Stimulated activated CD4-positive, alpha-beta T cell treated with anti-CD3 and anti-CD28 coated beads, Interleukin-15, amount 100 ng/mL, for 1 hour (primary cell): ENCODE results near the gene PRR5.
"Not testable (repeated sequence)": the region's sequence is repeated elsewhere in the genome, so short reads cannot be mapped to it uniquely, and the experiment has no call there.

Experiments
- DNase-seq, 2 donors: peaks; one replicate each; pipeline ENCODE4 v3.0.0-alpha.2; 2020; ENCODE audit warnings: low read depth in 1 of 2, low spot score in 1 of 2

Gene PRR5

GRCh38 chr22:44733426-44734106, 31.6 kb downstream of the PRR5 start:
- DNase-seq, result no peak

GRCh38 chr22:44734278-44734677, 32.3 kb downstream of the PRR5 start:
- DNase-seq, result no peak

- DNase-seq, result no peak
Observed at GRCh38 chr22:44734801-44735517, 33.0 kb downstream of the PRR5 start.

GRCh38 chr22:44735518-44736428, 33.8 kb downstream of the PRR5 start:
- DNase-seq, result peak; percentile 60 to 78

- DNase-seq, result no peak
Observed at GRCh38 chr22:44736581-44737405, 34.8 kb downstream of the PRR5 start.

- DNase-seq, result no peak
Observed at GRCh38 chr22:44737406-44738346, 35.7 kb downstream of the PRR5 start.

- DNase-seq, result no peak
Observed at GRCh38 chr22:44738347-44738715, 36.3 kb downstream of the PRR5 start.

GRCh38 chr22:44739024-44739423, 37.0 kb downstream of the PRR5 start:
- no peak for DNase-seq

GRCh38 chr22:44739666-44740065, 37.7 kb downstream of the PRR5 start:
- DNase-seq, result not testable (repeated sequence)

- no peak for DNase-seq
Observed at GRCh38 chr22:44740307-44740706, 38.3 kb downstream of the PRR5 start.

- DNase-seq, result no peak
Observed at GRCh38 chr22:44741929-44742328, 39.9 kb downstream of the PRR5 start.

GRCh38 chr22:44743247-44743646, 41.2 kb downstream of the PRR5 start:
- no peak for DNase-seq

GRCh38 chr22:44743804-44744211, 41.8 kb downstream of the PRR5 start:
- no peak for DNase-seq

GRCh38 chr22:44745853-44746789, 44.1 kb downstream of the PRR5 start:
- no peak for DNase-seq

- DNase-seq, result not testable (repeated sequence)
Observed at GRCh38 chr22:44747784-44748127, 45.8 kb downstream of the PRR5 start.

GRCh38 chr22:44748524-44748923, 46.5 kb downstream of the PRR5 start:
- no peak for DNase-seq

- no peak for DNase-seq
Observed at GRCh38 chr22:44750481-44750880, 48.5 kb downstream of the PRR5 start.

- DNase-seq, result no peak
Observed at GRCh38 chr22:44752285-44753188, 50.5 kb downstream of the PRR5 start, which contains the start of gene ARHGAP8. Gene ARHGAP8 (plus strand): TSS chr22:44752575. CDS start chr22:44786528, 33,953 bp downstream.
